ENCODE data around the gene GPC5. TPM values are rescaled to one million over a fixed set of nuclear protein-coding genes. Genes with fewer than 3 reads are reported as not detected.
"Not testable (repeated sequence)": the region's sequence is repeated elsewhere in the genome, so short reads cannot be mapped to it uniquely, and the experiment has no call there.

Gene GPC5
- total and polyA plus RNA-seq, 2 donors: 0.25 to 0.28 TPM

DNA sequence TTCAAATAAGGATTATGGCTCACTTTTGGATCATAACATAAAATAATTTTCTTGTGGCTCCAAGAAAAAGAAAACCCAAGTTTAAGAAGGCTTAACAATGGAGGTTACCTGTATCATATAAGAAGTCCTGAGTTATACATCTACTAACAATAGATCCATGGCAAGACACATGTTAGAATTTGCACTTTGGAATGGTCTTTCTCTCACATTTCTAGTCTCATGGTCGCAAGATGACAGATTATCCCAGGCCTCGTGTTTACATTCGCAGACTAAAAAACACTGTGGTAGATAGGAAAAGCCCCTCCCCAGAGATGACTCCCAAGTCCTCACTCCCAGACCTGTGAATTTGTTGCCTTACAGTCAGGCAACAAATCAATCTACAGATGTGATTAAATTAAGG is 1082.0 kb downstream of the GPC5 start:
- 93% methylated on average over 3 of the region's 3 CpGs for WGBS
- Histone ChIP-seq H3K9me3 (ENCODE audit: control insufficient read depth in 2 of 2, insufficient read depth in 1 of 2, low read length in 1 of 2) (no peaks in the 10 kb centered on the region), H3K4me3 (ENCODE audit: low read length in 2 of 2) (no peak overlapping the region), H3K27ac (ENCODE audit: low read depth in 1 of 2, low read length in 1 of 2) (no peak overlapping the region), H3K36me3 (ENCODE audit: control insufficient read depth in 2 of 2, insufficient read depth in 2 of 2, low read length in 1 of 2) (no peaks in the 10 kb centered on the region), H3K27me3 (ENCODE audit: control insufficient read depth in 2 of 2, insufficient read depth in 1 of 2, low read length in 1 of 2) (no peaks in the 10 kb centered on the region), H3K4me1 (ENCODE audit: control insufficient read depth in 2 of 2, insufficient read depth in 2 of 2, low read length in 2 of 2) (no peaks in the 10 kb centered on the region)
- DNase-seq (ENCODE audit: low read depth in 6 of 9, low spot score in 9 of 9): no peak

DNA sequence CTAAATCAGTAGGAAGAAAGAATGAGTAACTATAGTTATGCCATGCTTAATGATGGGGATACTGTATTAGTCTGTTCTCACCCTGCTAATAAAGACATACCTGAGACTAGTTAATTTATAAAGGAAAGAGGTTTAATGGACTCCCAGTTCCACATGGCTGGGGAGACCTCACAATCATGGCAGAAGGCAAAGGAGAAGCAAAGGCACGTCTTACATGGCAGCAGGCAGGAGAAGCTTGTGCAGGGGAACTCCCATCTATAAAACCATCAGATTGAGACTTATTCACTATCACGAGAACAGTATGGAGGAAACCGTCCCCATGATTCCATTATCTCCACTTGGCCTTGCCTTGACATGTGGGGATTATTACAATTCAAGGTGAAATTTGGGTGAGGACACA is 1084.4 kb downstream of the GPC5 start:
- not testable (repeated sequence) for H3K4me1 ChIP-seq (ENCODE audit: control insufficient read depth in 2 of 2, insufficient read depth in 2 of 2, low read length in 2 of 2); H3K9me3 ChIP-seq (ENCODE audit: control insufficient read depth in 2 of 2, insufficient read depth in 1 of 2, low read length in 1 of 2); H3K36me3 ChIP-seq (ENCODE audit: control insufficient read depth in 2 of 2, insufficient read depth in 2 of 2, low read length in 1 of 2); H3K4me3 ChIP-seq (ENCODE audit: low read length in 2 of 2); H3K27me3 ChIP-seq (ENCODE audit: control insufficient read depth in 2 of 2, insufficient read depth in 1 of 2, low read length in 1 of 2); H3K27ac ChIP-seq (ENCODE audit: low read depth in 1 of 2, low read length in 1 of 2); DNase-seq (ENCODE audit: low read depth in 6 of 9, low spot score in 9 of 9)
- WGBS: 96% methylated on average over 3 of the region's 3 CpGs

DNA sequence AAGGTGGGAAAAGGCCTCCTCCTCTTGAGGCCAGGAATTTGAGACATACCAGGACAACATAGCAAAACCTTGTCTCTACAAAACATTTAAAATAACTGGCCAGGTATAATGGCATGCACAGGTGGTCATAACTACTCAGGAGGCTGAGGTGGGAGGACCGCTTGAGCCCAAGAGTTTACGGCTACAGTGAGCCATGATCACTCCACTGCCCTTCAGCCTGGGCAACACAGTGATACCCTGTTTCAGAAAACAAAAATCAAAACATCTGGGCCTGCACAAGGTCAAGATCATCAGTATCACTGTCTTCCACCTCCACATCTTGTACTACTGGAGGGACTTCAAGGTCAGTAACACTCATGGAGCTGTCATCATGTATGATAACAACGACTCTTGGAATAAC is 1085.5 kb downstream of the GPC5 start:
- no peak for DNase-seq (ENCODE audit: low read depth in 6 of 9, low spot score in 9 of 9)
- no peaks in the 10 kb centered on the region for H3K27me3 ChIP-seq (ENCODE audit: control insufficient read depth in 2 of 2, insufficient read depth in 1 of 2, low read length in 1 of 2)
- H3K4me1 ChIP-seq (ENCODE audit: control insufficient read depth in 2 of 2, insufficient read depth in 2 of 2, low read length in 2 of 2): no peaks in the 10 kb centered on the region
- H3K9me3 ChIP-seq (ENCODE audit: control insufficient read depth in 2 of 2, insufficient read depth in 1 of 2, low read length in 1 of 2): no peaks in the 10 kb centered on the region
- WGBS: 95% methylated on average over 3 of the region's 3 CpGs
- no peak overlapping the region for H3K4me3 ChIP-seq (ENCODE audit: low read length in 2 of 2)
- H3K27ac ChIP-seq (ENCODE audit: low read depth in 1 of 2, low read length in 1 of 2): no peak overlapping the region
- no peaks in the 10 kb centered on the region for H3K36me3 ChIP-seq (ENCODE audit: control insufficient read depth in 2 of 2, insufficient read depth in 2 of 2, low read length in 1 of 2)

DNA sequence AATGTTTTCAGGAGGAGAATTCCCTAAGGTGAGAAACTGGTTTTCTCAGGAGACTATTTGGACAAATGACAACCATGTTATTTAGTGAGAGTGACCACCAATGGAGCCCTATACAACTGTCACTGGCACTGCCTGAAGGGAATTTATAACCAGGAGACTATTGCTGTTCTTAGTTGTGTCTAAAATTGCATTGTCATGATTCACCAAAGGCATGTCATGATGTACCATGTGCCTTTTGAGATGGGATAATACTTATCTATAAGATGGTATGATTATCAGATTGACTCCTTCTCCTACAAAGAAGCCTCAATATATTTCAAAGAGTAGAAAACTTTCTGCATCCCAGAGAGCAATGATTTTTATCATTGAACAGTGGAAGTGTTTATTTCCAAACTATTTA is 1088.8 kb downstream of the GPC5 start:
- Histone ChIP-seq H3K4me3 (ENCODE audit: low read length in 2 of 2) (no peak overlapping the region), H3K36me3 (ENCODE audit: control insufficient read depth in 2 of 2, insufficient read depth in 2 of 2, low read length in 1 of 2) (no peaks in the 10 kb centered on the region), H3K27ac (ENCODE audit: low read depth in 1 of 2, low read length in 1 of 2) (no peak overlapping the region), H3K9me3 (ENCODE audit: control insufficient read depth in 2 of 2, insufficient read depth in 1 of 2, low read length in 1 of 2) (no peaks in the 10 kb centered on the region), H3K4me1 (ENCODE audit: control insufficient read depth in 2 of 2, insufficient read depth in 2 of 2, low read length in 2 of 2) (no peaks in the 10 kb centered on the region), H3K27me3 (ENCODE audit: control insufficient read depth in 2 of 2, insufficient read depth in 1 of 2, low read length in 1 of 2) (no peaks in the 10 kb centered on the region)
- no peak for DNase-seq (ENCODE audit: low read depth in 6 of 9, low spot score in 9 of 9)

DNA sequence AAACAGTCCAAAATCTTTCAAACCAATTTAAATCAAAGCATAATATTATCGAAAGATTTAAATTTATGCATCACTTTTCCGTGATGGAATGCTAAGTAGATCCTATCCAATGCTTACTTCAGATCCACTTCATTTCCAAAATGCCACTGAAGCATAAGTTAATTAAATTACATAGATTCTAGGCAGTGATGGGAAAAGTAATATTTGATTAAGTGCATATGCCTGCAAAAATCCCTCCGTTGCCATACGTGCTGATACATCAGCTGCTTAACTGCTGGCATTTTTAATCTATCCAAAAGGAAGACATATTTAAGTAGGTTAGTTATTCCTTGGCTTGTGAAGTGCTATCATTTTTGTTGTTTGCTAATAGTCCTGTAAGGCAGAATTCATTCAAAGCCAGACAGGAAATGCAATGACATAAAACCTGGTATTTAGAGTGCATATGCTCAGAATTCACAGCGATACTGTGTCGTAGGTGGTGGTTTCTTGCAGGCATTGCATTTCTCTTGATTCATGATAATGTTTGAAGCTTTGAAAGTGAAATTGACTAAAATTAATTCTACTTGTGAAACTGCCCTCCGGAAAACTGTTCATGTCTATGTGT is 1089.9 kb downstream of the GPC5 start:
- no peaks in the 10 kb centered on the region for H3K9me3 ChIP-seq (ENCODE audit: control insufficient read depth in 2 of 2, insufficient read depth in 1 of 2, low read length in 1 of 2)
- no peak overlapping the region for H3K4me3 ChIP-seq (ENCODE audit: low read length in 2 of 2)
- H3K27ac ChIP-seq (ENCODE audit: low read depth in 1 of 2, low read length in 1 of 2): no peak overlapping the region
- 94% methylated on average over 7 of the region's 7 CpGs for WGBS
- no peaks in the 10 kb centered on the region for H3K4me1 ChIP-seq (ENCODE audit: control insufficient read depth in 2 of 2, insufficient read depth in 2 of 2, low read length in 2 of 2)
- H3K27me3 ChIP-seq (ENCODE audit: control insufficient read depth in 2 of 2, insufficient read depth in 1 of 2, low read length in 1 of 2): no peaks in the 10 kb centered on the region
- DNase-seq (ENCODE audit: low read depth in 6 of 9, low spot score in 9 of 9): no peak
- H3K36me3 ChIP-seq (ENCODE audit: control insufficient read depth in 2 of 2, insufficient read depth in 2 of 2, low read length in 1 of 2): no peaks in the 10 kb centered on the region

DNA sequence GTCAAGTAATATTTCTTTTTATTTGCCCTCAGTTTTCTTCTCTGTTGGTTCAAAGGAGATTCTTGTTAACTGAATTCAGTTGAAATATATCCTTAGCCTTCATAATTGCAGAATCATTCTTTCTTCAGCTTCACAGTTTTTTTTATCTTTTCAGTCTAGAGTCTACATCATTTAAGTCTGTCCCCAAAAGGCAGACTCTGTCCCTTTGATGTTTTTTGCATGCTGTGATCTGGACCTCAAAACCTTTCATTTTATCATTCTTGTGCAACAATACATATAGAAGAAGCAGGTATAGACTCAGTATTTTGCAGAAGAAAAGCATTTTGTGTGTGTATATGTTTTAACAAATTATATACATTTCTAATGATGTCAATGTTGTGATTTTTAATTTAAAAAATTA is 1093.4 kb downstream of the GPC5 start:
- Histone ChIP-seq H3K4me1 (ENCODE audit: control insufficient read depth in 2 of 2, insufficient read depth in 2 of 2, low read length in 2 of 2) (no peaks in the 10 kb centered on the region), H3K27ac (ENCODE audit: low read depth in 1 of 2, low read length in 1 of 2) (no peak overlapping the region), H3K4me3 (ENCODE audit: low read length in 2 of 2) (no peak overlapping the region), H3K9me3 (ENCODE audit: control insufficient read depth in 2 of 2, insufficient read depth in 1 of 2, low read length in 1 of 2) (no peaks in the 10 kb centered on the region), H3K27me3 (ENCODE audit: control insufficient read depth in 2 of 2, insufficient read depth in 1 of 2, low read length in 1 of 2) (no peaks in the 10 kb centered on the region), H3K36me3 (ENCODE audit: control insufficient read depth in 2 of 2, insufficient read depth in 2 of 2, low read length in 1 of 2) (no peaks in the 10 kb centered on the region)
- DNase-seq (ENCODE audit: low read depth in 6 of 9, low spot score in 9 of 9): no peak

DNA sequence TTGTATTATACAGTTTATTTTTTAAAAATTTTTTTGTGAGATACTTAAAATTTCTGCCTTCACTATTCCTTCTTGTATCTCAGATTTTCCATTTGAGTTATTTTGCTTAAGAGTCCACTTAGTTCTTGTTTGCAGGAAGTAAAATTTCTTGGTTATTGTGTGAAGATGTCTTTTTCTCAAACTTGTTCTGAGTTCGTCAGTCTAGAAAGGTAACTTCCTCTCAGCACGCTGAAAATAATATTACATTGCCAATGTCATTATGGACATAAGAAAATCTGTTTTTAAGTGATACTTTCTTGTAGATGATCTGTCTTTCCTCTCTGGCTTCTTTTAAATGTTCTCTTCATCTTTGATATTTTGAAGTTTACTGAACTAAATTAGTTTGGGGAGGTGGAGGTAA is 1096.5 kb downstream of the GPC5 start:
- no peaks in the 10 kb centered on the region for H3K27me3 ChIP-seq (ENCODE audit: control insufficient read depth in 2 of 2, insufficient read depth in 1 of 2, low read length in 1 of 2)
- no peaks in the 10 kb centered on the region for H3K36me3 ChIP-seq (ENCODE audit: control insufficient read depth in 2 of 2, insufficient read depth in 2 of 2, low read length in 1 of 2)
- H3K4me1 ChIP-seq (ENCODE audit: control insufficient read depth in 2 of 2, insufficient read depth in 2 of 2, low read length in 2 of 2): no peaks in the 10 kb centered on the region
- DNase-seq (ENCODE audit: low read depth in 6 of 9, low spot score in 9 of 9): no peak
- H3K9me3 ChIP-seq (ENCODE audit: control insufficient read depth in 2 of 2, insufficient read depth in 1 of 2, low read length in 1 of 2): peaks cover 0 to under 1% of the 10 kb centered on the region in 2 donors
- WGBS: 87% methylated on average over 2 of the region's 2 CpGs
- H3K27ac ChIP-seq (ENCODE audit: low read depth in 1 of 2, low read length in 1 of 2): no peak overlapping the region
- no peak overlapping the region for H3K4me3 ChIP-seq (ENCODE audit: low read length in 2 of 2)

DNA sequence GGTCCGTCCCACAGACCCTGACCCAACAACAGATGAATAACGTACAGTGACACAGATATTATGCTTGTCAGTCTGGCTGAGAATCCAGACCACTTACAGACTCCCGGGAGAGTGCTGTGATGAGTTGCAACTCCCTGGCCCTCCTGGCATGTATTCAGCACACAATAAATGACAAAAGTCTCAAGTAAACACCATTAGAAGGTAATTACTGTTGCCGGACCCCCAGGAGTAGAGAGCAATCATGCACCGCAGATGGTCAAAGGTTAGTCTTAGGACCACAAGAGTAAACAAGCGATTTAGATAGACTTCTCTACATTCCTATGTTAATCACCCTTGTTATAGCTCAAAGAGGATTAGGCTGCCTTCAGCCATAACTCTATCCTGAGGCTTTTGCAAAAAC is 1101.8 kb downstream of the GPC5 start:
- no peak overlapping the region for H3K4me3 ChIP-seq (ENCODE audit: low read length in 2 of 2)
- H3K36me3 ChIP-seq (ENCODE audit: control insufficient read depth in 2 of 2, insufficient read depth in 2 of 2, low read length in 1 of 2): no peaks in the 10 kb centered on the region
- DNase-seq (ENCODE audit: low read depth in 6 of 9, low spot score in 9 of 9): no peak
- H3K9me3 ChIP-seq (ENCODE audit: control insufficient read depth in 2 of 2, insufficient read depth in 1 of 2, low read length in 1 of 2): peaks cover 0 to 4% of the 10 kb centered on the region in 2 donors
- 64% methylated on average over 6 of the region's 6 CpGs for WGBS
- H3K27ac ChIP-seq (ENCODE audit: low read depth in 1 of 2, low read length in 1 of 2): no peak overlapping the region
- H3K27me3 ChIP-seq (ENCODE audit: control insufficient read depth in 2 of 2, insufficient read depth in 1 of 2, low read length in 1 of 2): no peaks in the 10 kb centered on the region
- H3K4me1 ChIP-seq (ENCODE audit: control insufficient read depth in 2 of 2, insufficient read depth in 2 of 2, low read length in 2 of 2): no peaks in the 10 kb centered on the region

DNA sequence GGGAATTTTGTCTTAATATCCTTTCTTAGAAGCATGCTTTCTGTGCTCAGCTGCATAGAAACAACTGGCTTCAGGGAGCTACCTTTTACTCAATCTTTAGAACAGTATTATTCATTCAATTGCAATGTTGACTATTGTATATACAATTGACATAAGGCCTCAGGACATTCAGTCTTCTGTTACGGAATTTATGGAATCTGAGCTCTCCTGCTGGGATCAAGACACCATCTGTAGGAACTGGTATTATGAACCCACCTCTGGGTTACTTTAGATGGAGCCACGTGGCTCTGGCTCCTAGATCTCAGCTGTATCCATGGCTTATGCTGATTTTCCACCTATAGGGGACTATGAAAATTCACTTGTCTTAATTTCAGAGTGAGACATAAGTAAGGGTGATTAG is 1112.0 kb downstream of the GPC5 start:
- Histone ChIP-seq H3K36me3 (ENCODE audit: control insufficient read depth in 2 of 2, insufficient read depth in 2 of 2, low read length in 1 of 2) (no peaks in the 10 kb centered on the region), H3K27ac (ENCODE audit: low read depth in 1 of 2, low read length in 1 of 2) (no peak overlapping the region), H3K9me3 (ENCODE audit: control insufficient read depth in 2 of 2, insufficient read depth in 1 of 2, low read length in 1 of 2) (no peaks in the 10 kb centered on the region), H3K27me3 (ENCODE audit: control insufficient read depth in 2 of 2, insufficient read depth in 1 of 2, low read length in 1 of 2) (no peaks in the 10 kb centered on the region), H3K4me3 (ENCODE audit: low read length in 2 of 2) (no peak overlapping the region), H3K4me1 (ENCODE audit: control insufficient read depth in 2 of 2, insufficient read depth in 2 of 2, low read length in 2 of 2) (no peaks in the 10 kb centered on the region)
- 57% methylated on average over 2 of the region's 2 CpGs for WGBS
- DNase-seq (ENCODE audit: low read depth in 6 of 9, low spot score in 9 of 9): no peak

DNA sequence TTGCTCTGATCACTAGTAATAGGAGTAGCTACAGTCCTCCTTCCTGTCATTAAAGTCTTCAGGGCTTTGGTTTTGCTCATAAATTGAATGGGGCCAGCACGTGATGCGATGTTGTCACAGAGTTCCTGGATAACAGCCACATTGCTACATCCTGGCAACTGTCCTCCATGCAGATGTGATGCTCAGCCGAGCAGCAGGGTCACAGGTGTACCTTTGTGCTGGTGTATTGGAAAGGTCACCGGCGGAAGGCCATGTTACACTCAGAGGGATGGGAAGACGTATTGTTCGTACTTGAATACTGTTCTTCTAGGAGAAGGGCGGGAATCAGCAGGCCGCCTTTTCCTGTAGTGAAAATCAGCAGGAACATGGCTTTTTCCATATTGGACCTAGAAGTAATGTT is 1114.4 kb downstream of the GPC5 start:
- H3K36me3 ChIP-seq (ENCODE audit: control insufficient read depth in 2 of 2, insufficient read depth in 2 of 2, low read length in 1 of 2): no peaks in the 10 kb centered on the region
- WGBS: 83% methylated on average over 9 of the region's 9 CpGs
- no peak overlapping the region for H3K27ac ChIP-seq (ENCODE audit: low read depth in 1 of 2, low read length in 1 of 2)
- no peaks in the 10 kb centered on the region for H3K27me3 ChIP-seq (ENCODE audit: control insufficient read depth in 2 of 2, insufficient read depth in 1 of 2, low read length in 1 of 2)
- peaks cover 0 to 10% of the 10 kb centered on the region in 2 donors for H3K9me3 ChIP-seq (ENCODE audit: control insufficient read depth in 2 of 2, insufficient read depth in 1 of 2, low read length in 1 of 2)
- H3K4me1 ChIP-seq (ENCODE audit: control insufficient read depth in 2 of 2, insufficient read depth in 2 of 2, low read length in 2 of 2): no peaks in the 10 kb centered on the region
- H3K4me3 ChIP-seq (ENCODE audit: low read length in 2 of 2): no peak overlapping the region
- DNase-seq (ENCODE audit: low read depth in 6 of 9, low spot score in 9 of 9): no peak

All from thymus (tissue), 11 donors.